HG03097 (cell line): Measurements from ENCODE around the gene CLK2.
"Not testable (repeated sequence)": the region's sequence is repeated elsewhere in the genome, so short reads cannot be mapped to it uniquely, and the experiment has no call there.

Source experiments
- ATAC-seq: cut with Tn5 transposase; IDR thresholded peaks from one replicate; pipeline ENCODE4 v1.9.1; 2021; ENCODE audit not compliant: unreplicated experiment, low FRiP score

The CLK2 gene

GRCh38 chr1:155218854-155219591 lies 54.3 kb downstream of the CLK2 start:
- no peak for ATAC-seq

- ATAC-seq: not testable (repeated sequence)
Observed at GRCh38 chr1:155214702-155215101, 58.6 kb downstream of the CLK2 start.
